Inferior parietal cortex (tissue), 1 donor: Measurements from ENCODE around the gene ARHGAP26.
A peak's percentile ranks its signal among the peaks of the same experiment; 100 is the strongest.

Experiments
- DNase-seq: peaks from one replicate; pipeline ENCODE4 v3.0.0-alpha.2; 2016; ENCODE audit errors: extremely low spot score

ARHGAP26 gene, protein sequence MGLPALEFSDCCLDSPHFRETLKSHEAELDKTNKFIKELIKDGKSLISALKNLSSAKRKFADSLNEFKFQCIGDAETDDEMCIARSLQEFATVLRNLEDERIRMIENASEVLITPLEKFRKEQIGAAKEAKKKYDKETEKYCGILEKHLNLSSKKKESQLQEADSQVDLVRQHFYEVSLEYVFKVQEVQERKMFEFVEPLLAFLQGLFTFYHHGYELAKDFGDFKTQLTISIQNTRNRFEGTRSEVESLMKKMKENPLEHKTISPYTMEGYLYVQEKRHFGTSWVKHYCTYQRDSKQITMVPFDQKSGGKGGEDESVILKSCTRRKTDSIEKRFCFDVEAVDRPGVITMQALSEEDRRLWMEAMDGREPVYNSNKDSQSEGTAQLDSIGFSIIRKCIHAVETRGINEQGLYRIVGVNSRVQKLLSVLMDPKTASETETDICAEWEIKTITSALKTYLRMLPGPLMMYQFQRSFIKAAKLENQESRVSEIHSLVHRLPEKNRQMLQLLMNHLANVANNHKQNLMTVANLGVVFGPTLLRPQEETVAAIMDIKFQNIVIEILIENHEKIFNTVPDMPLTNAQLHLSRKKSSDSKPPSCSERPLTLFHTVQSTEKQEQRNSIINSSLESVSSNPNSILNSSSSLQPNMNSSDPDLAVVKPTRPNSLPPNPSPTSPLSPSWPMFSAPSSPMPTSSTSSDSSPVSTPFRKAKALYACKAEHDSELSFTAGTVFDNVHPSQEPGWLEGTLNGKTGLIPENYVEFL

DNA sequence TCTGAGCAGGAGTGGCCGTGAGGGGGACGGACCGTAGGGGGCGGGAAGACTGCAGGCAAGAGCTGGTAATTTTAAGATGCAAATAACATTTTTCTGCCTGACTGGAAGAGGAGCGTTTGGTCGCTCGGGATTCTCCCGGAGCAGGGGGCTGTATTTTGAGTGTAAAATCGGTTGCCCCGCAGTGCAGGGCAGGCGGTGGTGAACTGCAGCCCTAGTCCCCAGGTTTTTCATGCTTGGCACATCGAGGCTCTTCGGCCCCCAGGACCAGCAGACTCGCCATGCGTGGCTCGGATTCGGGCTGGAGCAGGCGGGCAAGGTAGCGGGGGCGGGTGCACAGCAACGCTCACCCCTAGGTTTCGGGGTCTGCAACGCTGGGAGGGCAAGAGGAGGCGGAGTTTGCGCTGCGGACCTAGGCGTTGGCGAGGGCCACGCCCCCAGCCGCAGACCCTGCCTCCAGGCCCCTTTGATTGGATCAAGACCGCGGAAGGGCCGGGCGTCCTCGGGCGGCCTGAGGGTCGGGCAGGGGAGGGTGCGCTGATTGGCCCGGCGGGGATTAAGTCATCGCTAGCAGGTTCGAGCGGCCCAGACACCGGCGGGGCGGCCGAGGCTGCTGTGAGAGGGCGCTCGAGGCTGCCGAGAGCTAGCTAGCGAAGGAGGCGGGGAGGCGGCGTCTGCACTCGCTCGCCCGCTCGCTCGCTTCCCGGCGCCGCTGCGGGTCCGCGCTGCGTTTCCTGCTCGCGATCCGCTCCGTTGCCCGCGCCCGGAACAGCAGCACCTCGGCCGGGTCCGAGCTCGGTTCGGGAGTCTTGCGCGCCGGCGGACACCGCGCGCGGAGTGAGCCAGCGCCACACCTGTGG, at the start of gene ARHGAP26:
TSS of gene ARHGAP26 (plus strand) at position 585 of the 857 bp plus-strand sequence. CDS start 385 bp downstream, outside the sequence.
- DNase-seq, result peak; percentile 93

DNA sequence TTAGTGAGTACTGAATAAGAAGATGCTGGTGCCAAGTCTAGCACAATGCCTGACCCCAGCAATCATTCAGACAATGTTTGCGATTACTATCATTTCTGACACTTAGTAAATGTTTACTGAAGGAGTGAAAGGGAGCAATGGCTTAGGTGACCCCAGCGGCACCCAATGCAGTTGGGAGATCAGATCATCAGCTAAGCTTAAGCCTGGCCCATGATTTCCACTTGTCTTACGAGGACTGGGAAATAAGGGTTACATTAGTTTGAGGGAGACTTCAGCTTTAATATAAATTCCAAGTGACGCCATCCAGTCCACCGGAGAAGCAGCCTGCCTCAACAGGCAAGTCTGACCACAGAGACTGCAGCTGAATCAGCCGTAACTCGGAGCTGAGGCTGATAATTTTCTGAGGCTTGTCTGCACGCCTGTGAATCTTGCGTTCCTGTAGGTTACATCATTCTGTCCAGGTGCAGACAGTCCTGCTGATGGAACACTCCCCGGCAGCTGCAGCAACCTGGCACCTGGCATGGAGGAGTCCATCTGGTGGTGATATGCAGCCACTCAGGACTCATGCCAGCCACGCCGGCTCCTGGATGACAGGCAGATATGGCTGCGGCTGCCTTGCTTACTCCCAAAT, 49.4 kb upstream of the ARHGAP26 start:
- no peak for DNase-seq

DNA sequence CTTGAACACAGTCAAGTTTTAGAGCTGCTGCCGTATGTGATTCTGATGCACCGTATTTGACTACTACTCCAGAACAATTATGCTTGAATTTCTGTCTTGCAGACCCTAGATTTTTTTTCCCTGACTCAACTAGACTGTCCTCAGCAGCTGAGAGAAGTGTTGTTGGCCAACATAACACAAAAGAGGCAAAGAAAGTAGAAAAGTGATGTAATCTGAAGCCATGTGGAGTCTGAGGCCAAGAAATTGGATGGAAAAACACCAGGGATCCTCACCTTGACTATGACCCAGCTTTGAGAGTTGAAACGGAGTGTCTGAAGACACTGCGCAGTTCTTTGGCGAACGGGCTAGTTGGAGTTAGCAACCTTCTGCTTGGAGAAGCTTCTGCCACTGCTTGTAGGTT, 48.0 kb upstream of the ARHGAP26 start:
- no peak for DNase-seq

DNA sequence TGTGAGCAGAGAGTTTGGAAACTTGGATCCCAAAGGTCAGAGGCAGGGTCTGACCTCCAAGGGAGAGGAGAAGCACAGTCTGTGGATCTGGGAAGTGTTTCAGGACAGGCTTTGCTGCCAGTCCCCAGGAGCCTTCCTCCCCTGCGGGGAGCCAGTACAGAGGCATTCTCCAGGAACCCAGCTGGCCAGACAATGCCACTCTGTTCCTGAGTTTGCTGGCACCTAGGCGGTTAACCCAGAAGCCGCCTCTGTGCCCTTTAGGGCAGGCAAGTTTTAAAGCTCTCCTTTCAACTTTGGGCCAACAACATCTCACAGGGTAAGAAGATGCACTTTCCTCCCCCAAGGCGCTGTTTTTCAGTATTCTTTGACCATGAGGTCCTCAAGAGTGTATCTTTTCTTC, 47.3 kb upstream of the ARHGAP26 start:
- DNase-seq, result no peak

DNA sequence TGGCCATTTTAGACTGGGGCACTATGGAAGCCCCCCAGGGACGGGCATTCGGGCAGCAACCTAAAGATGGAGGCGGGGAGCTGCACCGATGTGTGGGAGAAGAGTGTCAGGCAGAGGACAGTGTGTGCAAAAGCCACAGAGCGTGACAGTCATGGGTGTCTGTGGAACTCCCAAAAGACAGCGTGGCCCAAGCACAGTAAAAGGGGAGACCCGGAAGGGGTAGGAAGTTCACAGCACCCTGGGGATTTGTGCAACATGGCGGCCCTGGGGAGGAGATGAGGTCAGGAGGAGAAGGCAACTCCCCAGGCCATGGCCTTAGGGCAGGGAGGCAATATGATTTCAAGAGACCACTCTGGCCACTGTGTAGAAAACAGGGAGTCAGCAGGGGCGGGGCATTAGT, 45.4 kb upstream of the ARHGAP26 start:
- no peak for DNase-seq

DNA sequence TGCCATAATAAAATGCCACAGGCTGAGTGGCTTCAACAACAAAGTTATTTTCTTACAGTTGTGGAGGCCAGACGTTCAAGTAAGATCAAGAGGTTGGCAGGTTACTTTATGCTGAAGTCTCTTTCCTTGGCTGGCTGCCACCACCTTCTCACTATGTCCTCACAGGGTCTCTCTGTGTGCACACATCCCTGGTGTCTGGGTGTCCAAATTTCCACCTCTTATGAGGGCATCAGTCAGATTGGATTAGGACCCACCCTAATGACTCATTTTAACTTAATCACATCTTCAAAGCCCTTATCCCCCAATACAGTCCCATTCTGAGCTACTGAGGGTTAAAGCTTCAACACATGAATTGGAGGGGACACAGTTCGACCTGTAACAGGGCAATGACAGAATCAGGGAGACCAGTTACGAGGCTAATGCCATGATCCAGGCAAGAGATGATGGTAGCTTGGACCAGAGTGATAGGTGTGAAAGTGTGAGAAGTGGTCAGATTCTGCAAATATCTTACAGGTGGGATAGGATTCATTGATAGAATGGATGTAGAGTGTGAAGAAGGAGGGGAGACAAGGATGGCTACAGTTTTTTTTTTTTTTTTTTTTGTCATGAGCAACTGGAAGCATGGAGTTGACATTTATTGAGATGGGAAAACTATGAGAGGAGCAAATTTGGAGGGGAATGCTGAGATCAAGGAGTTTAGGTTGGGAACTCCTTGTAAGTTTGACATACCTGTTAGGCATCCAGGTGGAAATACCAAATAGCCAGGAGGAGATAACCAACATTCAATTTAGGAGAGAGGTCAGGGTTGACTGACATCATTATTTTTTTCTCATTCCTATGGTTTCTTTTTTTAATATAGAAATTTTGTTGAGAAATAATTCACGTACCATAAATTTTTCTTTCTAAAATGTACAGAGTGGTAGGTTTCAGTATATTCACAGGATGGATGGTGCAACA, 44.7 kb upstream of the ARHGAP26 start:
- no peak for DNase-seq

DNA sequence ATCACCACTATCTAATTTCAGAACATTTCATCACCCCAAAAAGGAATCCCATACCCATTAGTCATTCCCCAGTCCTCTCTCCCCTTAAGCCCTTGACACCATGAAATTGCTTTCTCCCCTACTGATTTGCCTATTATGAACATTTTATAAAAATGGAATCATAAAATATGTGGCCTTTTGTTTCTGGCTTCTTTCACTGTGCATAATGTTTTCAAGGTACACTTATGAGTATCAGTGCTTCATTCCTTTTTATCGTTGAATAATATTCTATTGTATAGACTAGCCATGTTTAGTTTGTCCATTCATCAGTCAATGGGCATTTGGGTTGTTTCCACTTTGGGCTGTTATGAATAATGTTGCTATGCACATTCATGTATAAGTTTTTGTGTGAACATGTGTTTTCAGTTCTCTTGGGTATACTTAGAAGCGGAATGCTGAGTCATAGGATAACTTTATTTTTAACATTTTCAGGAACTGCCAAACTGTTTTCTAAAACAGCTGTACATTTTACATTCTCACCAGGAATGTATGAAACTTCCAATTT, 43.9 kb upstream of the ARHGAP26 start:
- DNase-seq, result peak; percentile 63

DNA sequence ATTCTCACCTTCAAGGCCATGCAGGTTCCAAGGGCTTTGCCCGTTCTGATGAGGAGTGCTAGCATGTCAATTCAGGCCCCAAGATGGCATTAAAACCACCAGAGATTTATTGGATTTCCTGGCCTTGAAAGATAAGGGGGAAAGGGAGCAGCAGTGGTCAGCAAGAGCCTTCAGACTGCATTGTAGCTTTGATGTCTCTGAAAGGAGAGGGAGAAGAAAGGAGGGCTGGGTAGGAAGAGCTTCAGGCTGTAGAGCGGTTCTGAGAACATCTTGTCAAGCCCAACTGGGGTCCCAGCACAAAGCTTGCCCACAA, 42.5 kb upstream of the ARHGAP26 start:
- DNase-seq, result no peak

DNA sequence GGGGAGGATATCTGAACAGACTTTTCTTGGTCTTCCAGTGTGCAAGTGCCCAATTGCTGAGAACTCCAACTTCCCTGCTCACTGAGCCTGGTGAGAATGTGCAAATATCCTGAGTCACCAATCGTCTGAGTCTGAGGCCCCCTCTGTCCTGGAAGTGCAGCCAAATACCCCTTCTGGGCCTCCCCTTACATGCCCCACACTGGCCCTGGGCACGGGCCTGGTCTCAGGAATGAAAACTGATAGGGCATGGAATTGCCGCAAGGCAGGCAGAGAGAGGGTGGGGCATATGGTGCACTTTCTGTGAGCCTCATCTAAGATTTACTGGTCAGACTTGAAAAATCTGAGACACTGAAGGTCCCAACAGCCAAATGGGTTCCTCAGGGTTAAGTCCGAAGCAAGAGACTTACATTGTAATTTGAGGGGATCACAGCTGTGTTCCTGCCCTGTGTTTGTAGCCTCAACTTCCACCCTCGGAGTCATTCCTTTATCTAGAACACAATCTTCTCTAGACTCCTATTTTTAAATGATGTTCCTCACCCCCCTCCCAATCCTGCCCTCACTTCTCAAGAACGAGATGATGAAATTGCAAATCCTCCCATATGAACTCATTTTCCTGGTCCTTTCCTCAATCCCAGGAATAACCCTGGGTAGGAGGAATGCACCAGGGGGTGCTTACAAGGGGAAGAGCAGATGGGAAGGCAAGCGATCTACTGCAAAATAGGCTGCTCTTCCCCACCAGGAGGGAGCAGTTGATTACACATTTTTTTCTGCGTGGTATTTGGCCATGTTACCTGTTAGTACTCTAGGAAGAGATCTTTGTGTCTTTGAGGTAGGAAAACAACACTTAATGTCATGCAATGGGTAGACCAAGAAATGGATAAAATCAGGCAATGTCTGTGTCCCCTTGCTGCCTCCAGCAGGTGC, 34.6 kb upstream of the ARHGAP26 start:
- no peak for DNase-seq

DNA sequence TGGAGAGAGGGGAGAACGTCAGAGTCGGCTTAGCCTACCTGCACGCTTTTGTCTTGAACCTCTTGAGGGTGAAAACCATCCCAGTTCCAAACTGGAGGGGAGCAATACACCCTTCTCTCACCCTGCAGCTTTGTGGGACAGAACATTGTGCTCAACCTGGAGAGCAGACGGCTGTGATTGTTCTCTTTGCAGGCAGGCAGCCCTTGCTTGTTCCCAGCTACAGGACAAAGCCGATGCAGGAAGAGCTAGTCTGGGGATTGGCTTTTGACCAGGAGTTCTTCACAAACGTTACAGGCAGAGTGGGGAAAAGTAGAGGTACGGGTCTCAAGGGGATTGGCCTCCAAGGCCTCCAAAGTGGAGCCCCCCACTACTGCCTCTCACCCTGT, 33.9 kb upstream of the ARHGAP26 start:
- DNase-seq, result no peak

DNA sequence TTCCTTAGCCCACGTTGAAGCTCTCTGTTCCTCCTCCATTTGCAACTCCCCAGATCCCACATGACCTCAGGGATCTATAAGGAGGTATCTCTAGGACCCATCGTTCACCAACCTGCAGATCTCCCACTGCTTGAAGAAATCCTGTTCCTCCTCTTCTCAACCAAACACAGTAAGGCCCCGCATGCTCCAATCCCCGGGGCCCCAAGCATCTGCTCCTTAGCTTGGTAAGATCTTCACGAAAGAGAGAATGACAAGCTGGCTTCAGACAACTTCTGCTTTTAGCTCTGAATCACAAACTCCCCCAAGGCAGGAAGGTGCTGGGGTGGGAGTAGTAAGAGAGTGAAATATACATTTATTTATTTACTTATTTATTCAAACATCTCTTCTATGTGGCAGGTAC, 33.0 kb upstream of the ARHGAP26 start:
- DNase-seq, result no peak

DNA sequence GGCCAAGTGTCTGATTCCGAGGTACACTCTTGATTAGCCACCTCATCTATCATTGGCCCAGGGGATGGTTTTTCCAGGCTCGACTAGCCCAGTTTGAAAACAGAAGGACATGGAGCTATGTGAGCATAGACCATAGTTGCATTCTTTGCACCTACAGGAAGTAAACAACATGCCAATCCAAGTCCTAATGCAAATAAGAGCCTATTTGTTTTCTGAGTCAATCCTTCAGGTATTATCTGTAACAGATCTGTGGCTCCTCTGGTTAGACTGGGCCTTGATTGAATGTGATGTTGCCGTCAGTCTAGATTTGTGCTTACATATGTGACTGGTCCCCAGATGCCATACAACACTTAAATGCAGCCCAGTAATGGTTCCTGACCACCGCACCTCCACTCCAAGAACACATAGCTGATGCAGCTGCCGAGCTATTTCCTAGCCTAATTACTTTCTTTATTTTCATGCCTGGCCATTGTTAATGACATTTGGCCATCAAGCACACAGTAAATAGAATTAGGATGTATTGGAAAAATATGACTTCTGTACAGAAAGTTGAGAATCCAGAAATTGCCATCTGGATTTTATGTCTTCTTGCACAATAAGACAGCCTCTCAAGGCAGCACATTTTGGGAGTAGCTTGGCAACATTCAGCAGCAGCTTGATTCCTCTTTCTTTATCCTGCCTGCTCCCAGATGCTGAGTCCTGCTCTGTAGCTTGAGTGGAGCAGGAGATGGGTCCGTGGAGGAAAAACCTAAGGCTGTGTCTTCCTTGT, 29.5 kb upstream of the ARHGAP26 start:
- DNase-seq, result no peak

DNA sequence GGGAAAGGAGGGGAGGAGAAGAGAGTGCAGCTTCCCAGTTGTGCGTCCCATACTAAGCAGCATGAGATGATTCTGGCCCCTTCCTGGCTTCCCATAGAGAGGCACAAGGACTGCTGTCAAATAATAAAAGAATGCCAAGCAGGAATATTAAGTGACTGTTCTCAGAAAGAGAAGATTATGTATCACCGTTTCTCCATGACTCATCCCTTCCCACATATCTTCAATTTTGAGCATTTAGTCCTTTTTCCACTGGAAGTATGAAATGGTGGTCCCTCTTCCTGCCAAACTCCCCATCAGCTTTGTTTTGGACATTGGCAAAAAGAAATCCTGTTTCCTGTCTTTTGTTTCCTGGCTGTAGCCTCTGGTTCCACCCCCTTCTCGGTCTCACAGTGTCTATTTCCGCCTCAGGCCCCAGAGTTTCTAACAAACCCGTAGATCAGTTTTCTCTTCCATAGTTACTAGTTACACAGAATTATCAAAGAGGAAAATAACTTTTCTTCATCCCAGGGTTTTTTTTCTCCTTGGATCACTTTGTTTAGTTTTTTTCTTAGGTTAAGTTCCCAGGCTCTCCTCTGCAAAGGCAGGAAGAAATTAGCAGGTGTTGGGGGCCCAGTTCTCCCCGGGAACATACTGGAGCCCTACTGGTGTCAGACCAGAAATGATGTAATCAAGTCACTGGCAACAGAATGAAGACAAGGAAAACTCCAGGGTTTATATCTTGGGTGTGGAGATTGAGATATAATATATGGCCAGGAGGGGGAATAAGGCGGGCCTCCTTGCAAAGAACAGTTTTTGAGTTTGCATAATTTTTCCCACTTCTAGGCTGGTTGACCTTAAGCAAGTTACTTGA, 26.4 kb upstream of the ARHGAP26 start:
- no peak for DNase-seq

DNA sequence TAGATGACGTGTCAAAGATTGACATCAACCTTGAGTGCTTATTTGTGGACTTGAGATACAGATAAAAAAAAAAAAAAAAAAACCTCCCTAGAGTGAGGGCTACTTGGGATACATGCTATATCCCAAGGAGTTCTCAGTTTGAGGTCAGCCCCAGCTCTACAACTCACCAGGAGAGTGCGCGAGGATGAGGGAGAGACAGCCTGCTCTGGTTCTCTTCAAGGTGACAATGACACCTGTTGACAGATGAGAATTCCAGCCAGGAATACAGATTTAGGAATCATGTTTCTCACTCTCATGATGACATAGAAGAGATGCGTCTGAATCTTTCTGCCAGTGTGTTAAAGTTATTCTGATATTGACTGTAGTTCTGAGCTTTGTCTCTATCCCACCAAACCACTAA, 24.9 kb upstream of the ARHGAP26 start:
- DNase-seq, result no peak

DNA sequence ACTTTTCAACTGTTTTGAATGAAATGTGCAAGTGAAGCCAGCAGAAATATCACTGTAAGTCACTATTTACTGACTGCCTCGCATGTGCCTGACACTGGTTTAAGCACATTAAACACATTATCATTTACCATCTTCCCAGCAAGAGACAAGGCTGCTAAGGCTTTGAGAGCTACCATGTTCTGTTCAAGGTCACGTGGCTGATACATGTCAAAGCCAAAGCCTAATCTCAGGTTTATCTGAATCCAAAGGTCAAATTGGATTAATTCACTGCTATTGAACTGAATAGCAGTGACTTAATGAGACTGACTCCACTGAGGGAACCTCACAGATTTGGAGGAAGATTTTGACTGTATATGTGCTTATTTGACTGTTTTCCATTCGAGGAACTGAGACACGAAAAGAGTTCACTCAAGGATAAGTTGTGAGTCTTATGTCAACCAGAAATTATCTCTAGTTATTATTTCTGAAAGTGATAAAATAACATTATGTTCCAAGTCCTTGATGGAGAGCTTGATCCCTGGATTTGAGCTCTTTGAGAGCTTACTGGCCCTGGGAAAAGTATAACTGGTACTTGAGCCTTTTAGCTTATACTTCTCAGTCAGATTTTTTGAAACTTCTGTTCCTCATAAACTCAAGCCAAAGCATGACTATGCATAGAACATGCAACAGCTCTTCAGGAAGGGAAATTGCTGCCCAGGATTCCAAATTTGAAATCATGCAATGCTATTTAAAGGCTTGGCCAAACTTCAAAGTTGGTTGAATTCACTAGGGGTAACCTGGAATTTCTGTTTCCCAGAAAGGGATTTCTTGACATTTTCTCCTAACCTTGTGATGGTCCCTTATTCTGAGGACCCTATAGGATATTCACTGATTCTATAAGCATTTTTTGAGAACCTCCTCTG, 23.4 kb upstream of the ARHGAP26 start:
- DNase-seq, result no peak

DNA sequence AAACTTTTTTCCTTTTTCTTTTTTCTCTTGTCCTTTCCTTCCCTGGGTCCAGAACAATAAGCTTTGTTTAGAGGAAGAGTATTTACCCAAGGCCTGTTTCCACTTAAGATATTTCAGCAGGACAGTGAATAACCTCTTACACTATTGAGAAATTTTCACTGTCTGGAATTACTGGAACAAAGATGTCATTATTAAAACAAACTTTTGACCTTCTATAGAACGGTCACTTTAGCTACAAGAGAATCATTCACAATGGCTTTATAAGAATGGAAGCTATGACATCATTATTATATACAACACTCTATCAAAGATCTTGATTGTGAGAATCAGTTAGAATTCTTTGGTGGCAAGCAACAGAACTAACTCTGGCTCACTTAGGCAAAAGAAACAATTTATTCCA, 22.0 kb upstream of the ARHGAP26 start:
- DNase-seq, result no peak
